ENCODE results near the gene TMEM132D.

The TMEM132D gene

DNA sequence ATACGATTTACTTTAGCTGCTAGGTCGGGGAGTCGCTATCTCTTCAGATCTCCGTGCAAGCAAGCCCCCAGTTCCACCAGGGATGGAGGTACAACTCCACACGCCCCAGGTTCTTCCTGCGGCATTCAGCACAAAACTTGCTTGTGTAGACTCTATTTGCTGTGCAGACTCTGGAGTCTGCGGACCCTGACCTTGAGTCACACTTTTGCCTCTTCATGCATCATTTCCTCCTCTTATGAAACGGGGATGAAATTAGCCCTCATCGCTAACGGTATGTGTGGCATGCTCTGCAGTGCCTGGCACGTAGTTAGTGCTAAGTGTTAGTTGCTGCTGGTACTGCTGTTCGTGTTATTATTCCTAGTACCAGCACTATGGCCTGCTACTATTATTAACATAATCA is 84.4 kb downstream of the TMEM132D start:
- no peak for DNase-seq

DNA sequence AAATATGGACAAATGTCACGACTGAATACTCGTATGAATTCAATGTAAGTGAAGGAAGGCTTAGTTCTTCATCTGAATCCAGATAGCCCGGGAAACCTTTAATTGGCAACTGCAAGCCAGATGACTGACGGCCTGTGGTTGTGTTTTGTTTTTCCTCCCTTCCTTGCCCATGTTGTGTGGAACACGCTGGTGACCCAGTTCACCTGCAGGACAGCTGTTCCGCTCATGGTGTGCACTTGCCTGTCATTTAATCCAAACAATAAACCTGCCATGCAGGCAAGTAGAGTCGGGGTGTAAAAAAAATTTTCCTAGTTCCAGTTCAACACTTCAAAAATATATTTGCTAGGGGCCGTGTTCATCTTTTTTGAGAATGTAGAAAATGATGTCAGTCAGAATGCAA is 88.0 kb downstream of the TMEM132D start:
- no peak for DNase-seq

DNA sequence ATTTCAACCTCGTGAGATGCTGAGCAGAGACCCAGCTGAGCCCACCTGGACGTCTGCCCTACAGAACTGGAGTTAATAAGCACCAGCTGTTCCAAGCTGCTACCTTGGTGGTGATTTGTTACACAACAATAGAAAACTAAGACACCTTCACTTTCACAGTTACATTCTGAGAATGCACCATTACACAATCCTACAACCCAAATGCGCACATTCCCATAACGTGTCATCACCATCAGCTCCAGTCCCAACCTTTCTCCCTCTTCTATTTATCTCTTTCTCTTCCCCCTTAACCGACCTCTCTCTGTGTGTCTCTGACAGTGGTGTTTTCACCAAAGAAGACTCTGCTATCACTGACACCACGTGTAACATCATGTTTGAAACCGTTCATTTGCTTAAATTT is 91.9 kb downstream of the TMEM132D start:
- no peak for DNase-seq

DNA sequence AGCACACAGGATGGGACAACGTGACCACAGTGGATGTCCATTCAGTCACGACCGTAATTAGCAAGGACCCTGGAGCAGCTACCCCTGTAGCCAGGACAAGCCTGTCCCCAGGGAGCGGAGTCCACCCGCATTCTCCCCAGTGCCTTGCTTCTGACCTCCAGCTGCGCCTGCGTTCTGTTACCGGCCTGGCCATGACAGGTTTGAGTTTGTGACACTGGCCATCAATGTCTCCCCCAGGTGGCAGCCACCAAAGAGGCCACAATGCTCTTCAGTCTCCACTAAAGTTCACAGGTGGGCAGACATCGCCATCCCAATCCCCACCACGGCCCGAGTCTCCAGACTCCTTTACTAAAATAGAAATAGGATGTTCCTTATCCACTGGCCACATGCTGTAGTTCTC is 96.7 kb downstream of the TMEM132D start:
- DNase-seq: no peak

DNA sequence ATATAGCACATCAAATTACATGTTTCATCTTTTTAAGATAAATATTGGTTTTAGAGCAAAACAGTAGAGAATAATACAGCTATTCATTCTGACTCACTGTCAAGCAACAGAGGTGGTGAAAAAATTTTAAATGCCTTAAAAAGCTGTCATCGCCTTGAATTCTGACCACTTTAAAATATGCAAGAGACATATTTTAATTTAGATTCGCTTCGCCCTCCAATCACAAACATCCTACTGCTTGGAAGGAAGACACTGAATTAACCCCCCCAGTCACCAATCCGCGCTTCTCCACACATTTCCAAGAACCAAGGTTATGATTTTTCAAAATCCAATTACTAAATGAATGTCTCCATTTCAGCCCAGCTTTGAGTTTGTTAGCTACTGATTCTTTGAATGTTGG is 112.4 kb downstream of the TMEM132D start:
- no peak for DNase-seq

DNA sequence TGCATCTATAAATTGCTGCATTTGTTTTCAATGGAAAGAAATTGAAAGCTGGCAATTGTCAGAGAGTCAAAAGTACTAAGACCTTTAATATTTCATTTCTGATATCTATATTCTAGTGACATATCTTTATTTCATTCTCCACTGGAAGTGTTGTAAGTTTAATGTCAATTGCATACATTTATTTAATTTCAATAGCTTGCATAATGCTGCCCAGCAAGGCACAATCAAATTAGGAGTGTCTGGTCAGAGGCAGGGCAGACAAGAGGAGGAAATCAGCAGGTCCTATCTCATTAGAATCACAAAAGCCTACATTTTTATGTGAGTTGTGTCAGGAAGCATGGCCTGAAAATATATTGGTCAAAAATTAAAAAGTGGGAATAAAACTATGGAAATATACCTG is 112.9 kb downstream of the TMEM132D start:
- DNase-seq: no peak

DNA sequence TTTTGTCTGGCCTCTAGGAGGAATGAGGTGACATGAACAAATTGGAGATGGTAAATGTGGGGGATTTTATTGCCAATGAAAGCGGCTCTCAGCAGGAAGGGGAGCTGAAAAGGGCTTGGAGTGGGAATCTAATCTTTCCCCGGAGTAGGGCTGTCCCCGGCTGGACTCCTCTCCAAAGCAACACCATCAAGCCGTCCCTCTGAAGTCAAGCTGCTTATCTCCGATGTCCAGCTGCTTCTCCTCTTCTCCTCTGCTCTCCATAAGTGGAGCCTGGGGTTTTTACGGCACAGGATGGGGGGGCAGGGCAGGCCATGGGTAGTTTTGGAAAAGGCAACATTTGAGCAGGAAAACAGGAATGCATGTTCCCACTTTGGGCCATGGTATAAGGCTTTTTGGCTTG is 113.5 kb downstream of the TMEM132D start:
- no peak for DNase-seq

DNA sequence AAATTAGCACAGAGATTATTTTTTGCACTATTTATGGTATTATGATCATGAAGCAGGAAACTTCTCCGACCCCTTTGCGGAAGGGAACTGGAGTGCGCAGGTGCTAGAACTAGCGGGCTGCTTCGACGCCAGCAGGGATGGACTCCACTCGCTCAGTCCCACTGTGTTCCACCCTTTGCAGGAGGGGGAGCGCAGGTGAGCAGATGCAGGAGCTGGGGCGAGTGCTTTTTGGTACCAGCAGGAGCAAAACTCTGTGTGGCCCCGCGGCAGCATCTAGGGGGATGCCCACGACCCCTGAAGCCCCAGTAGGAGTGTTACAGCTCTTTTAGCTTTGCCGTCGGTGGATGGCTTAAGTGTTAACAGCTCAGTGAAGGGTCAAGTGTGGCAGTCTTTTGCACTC is 113.9 kb downstream of the TMEM132D start:
- no peak for DNase-seq

DNA sequence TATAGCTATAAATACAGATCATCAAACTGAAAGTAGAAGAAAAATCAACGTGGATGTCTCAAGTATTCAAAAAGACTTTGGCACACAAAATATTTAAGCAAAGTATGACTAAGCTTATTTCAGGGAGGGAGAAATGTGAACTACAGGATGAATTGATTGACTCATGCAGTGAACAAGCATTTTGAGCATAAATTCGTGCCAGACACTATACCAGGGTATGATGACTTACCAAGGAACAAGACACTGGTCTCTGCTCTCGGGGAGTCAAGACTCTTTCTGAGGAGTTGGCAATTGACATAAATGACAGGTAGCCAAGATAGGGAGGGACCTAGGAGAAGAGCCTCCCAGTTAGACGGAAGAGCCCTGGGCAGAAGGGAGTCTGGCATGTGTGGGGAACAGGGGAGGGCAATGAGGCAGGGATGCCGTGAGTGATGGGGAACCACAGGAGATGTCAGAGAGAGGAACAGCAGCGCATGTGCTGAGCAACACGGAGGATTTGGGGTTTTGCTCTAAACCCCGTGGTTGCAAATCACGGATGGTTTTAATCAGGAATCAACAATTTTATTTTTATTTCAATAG is 115.2 kb downstream of the TMEM132D start:
- DNase-seq: no peak

GRCh38 chr12:129779989-129780388 is 123.8 kb downstream of the TMEM132D start:
- DNase-seq: no peak

DNA sequence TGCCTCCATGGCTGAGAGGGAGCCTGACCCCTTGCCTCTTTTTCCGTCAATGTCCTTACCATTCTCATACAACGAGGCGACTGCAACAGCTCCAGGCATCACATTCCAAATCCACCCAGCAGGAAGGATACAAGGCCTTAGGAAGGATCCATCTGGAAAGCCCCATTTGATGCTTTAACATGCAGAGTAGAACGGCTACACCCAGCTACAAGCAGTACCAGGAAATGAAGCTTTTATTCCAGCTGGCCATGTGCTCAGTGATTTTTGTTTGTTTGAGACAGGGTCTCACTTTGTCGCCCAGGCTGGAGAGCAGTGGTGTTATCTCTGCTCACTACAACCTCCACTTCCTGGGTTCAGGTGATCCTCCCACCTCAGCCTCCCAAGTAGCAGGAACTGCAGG is 124.8 kb downstream of the TMEM132D start:
- no peak for DNase-seq

DNA sequence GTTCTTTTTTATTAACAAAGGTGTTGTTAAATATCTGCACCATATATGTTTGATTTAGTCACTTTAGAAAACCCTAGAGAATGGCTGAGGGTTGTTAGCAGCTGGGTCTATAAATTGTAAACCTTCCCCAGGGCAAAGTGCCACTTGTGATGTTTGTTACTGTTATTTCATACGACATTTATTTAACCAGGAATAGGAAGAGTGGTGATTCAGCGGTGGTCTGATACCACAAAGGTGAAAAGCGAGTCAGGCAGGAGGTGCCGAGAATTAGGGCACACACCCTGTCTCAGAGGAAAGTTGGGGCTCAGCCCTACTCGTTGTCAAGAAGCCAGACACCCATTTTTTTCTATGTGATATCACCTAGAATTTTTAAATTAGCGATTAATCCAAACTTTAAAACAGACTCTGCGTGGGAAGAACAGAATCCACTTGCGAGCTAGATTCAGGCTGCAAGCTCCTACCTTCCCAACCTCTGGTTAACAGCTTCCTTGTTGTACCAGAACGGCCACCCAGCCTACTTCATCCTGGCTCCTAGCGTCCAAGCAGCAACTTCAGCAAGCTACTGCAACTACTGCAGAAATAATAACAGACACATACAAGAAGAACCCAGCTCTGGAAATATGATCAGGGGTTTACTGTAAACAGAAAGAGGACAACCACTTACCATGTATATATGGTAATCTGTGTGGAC is 126.7 kb downstream of the TMEM132D start:
- DNase-seq: no peak

GRCh38 chr12:129772501-129773493 is 131.0 kb downstream of the TMEM132D start:
- DNase-seq: no peak

- DNase-seq: no peak
Measured at GRCh38 chr12:129771238-129771637, 132.6 kb downstream of the TMEM132D start.

- no peak for DNase-seq
Measured at GRCh38 chr12:129765719-129766118, 138.1 kb downstream of the TMEM132D start.

- DNase-seq: no peak
Measured at GRCh38 chr12:129762436-129762835, 141.4 kb downstream of the TMEM132D start.

DNA sequence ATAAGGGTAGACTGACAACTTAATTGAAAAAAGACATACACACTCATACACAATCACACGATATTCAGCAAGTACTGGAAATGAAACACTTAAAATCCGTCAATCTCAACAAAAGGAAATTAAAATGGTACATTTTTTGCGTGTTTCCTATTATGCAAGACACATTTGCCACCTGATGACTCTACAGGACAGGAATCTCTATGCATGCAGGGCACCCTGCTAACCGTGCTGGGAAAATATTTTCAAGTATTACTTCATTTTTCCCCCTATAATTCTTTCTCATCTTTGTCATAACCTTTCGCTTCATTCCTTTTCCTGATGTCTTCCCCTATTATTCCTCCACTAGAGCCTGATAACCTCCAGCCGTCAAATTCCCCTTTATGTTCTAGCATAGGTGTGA is 150.2 kb downstream of the TMEM132D start:
- no peak for DNase-seq

DNA sequence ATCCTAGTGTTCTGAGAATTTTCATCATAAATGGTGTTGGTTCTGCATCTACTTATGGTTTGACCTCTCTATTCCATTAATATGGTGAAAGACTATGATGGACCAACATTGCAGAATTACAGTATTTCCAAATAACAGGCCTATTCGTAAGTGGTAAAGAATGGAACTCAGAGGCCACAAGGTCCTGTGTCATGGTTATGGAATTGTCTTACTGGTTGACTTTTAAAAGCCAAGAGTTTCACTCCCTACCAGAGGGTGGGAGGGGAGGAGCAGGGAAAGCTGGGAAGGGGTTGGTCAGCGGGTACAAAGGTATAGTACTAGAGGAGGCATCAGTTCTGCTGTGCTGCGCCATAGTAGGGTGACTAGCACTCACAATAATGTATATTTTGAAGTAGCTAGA is 153.4 kb downstream of the TMEM132D start:
- no peak for DNase-seq

GRCh38 chr12:129746318-129746717 is 157.5 kb downstream of the TMEM132D start:
- DNase-seq: no peak

DNA sequence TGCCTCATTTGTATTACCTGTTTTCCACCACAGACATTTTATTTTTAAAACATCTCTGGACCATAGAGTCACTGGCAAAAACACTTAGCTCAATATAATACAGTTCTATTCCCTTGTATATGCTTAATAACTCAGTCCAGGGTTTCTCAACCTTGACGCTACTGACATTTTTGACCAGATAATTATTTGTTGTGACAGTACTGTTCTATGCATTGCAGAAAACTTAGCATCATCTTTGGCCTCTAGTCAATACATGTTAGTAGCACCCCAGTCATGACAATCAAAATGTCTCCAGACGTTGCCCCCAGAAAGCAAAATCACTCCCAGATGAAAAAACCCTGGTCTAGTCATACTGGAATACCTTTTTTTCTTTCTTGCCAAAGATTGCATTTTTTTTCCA is 174.7 kb downstream of the TMEM132D start:
- DNase-seq: no peak

DNA sequence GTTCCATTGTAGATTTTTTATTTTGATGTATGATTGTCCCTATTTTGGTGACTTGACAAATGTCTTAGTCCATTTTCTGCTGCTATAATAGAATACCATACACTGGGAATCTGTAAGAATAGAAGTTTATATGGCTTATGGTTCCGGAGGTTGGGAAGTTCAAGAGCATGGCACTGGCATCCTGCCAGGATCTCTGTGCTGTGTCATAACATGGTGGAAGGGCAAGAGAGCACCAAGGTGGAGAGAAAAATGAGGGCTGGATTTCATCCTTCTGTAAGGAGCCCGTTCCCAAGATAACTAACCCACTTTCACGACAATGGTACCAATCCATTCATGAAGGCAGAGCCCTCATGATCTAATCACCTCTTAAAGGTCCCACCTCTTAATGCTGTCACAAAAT is 176.7 kb downstream of the TMEM132D start:
- no peak for DNase-seq

DNA sequence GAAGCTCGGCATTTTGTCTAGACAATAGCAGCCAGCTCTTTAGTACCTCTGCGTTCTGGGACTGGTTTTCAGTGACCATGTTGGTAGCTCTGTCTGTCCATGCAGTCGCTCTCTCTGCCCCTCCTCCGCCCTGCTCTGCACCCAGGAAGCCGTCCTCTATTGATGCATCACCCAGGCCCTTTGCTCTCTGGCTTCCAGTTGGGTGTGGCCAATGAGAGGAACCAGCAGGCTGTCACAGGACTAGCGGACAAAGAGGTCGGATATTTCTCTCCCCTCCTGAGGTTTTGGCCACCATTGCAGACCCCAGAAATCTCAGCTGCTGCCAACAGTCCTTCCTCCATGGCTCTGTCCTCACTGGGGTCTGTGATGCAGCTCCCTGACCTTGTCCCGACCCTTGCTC is 180.6 kb downstream of the TMEM132D start:
- no peak for DNase-seq

GRCh38 chr12:129720618-129721017 is 183.2 kb downstream of the TMEM132D start:
- DNase-seq: no peak

DNA sequence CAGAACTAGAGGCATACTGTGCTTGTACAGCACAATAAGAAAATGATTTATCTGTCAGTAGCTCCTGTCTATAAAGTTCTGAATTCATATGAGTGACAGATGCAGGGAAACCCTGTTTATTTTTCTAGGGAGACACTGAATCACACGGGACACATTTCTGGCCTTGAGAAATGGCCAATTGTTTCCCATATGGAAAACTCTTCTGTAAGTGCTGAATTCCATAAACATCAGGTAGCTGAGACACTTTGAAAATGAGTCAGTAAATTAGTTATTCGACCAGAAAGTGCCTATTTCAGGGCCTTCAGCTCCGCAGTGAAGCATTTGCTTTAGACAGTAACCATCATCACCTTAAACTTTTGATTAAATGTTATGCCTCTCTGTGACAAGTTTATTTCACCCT is 184.4 kb downstream of the TMEM132D start:
- DNase-seq: no peak

Measured in activated CD8-positive, alpha-beta memory T cell treated with anti-CD3 and anti-CD28 coated beads, Interleukin-2, amount 50 U/mL, for 4 hours (primary cell).